WTC11 (cell line): ENCODE data around the gene CNTNAP2. TPM values are rescaled to one million over a fixed set of nuclear protein-coding genes. Genes with fewer than 3 reads are reported as not detected.

Source experiments
- ATAC-seq: fragments of 200-7000 bp; cut with Tn5 transposase; 2 replicates; pipeline ENCODE4 v1.10.0; 2021; ENCODE audit warnings: mild to moderate bottlenecking, moderate library complexity
- CTCF ChIA-PET: fragments of 300-600 bp; sonication (Branson Sonifier 250); formaldehyde crosslinking; loops from one replicate; lab custom pipeline; 2021; ENCODE audit warnings: antibody characterized with exemption; lab: Charles Lee
- POLR2A ChIA-PET: fragments of 350-600 bp; sonication (Branson Sonifier 250); formaldehyde crosslinking; loops from one replicate; lab custom pipeline; 2021; ENCODE audit warnings: antibody characterized with exemption; lab: Charles Lee
- DNase-seq: peaks from one replicate; pipeline ENCODE4 v3.0.0; 2021; ENCODE audit warnings: low spot score
- H3K27ac Mint-ChIP-seq: 2 replicates; pipeline ENCODE4 v1.8.0; 2021; ENCODE audit warnings: mixed read lengths
- H3K27me3 Mint-ChIP-seq: 2 replicates; pipeline ENCODE4 v1.8.0; 2021; ENCODE audit warnings: low read depth, mild to moderate bottlenecking, moderate library complexity, mixed read lengths
- H3K36me3 Mint-ChIP-seq: 2 replicates; pipeline ENCODE4 v1.8.0; 2021; ENCODE audit warnings: mixed read lengths
- H3K4me1 Mint-ChIP-seq: 2 replicates; pipeline ENCODE4 v1.8.0; 2022; ENCODE audit warnings: mixed read lengths
- H3K4me3 Mint-ChIP-seq: 2 replicates; pipeline ENCODE4 v1.8.0; 2021; ENCODE audit warnings: mild to moderate bottlenecking, moderate library complexity, mixed read lengths
- H3K9me3 Mint-ChIP-seq: 2 replicates; pipeline ENCODE4 v1.8.0; 2021; ENCODE audit warnings: mixed read lengths
- AR ChIP-seq: fragments of 250-450 bp; sonication (Bioruptor Pico); IDR thresholded peaks from 2 replicates; pipeline ENCODE4 v1.9.0; 2021; ENCODE audit warnings: mild to moderate bottlenecking
- ATF2 ChIP-seq: sonication (generic); formaldehyde crosslinking; IDR thresholded peaks from 2 replicates; pipeline ENCODE4 v1.8.1; 2022; ENCODE audit warnings: low read depth, missing genetic modification reagents, borderline replicate concordance
- E2F1 ChIP-seq: sonication (generic); formaldehyde crosslinking; IDR thresholded peaks from 2 replicates; pipeline ENCODE4 v1.8.0; 2022; ENCODE audit warnings: mild to moderate bottlenecking, missing genetic modification reagents
- ELF4 ChIP-seq: sonication (generic); formaldehyde crosslinking; IDR thresholded peaks from 2 replicates; pipeline ENCODE4 v1.8.1; 2022; ENCODE audit warnings: low read depth, mild to moderate bottlenecking, moderate library complexity, missing genetic modification reagents
- EMX1 ChIP-seq: fragments of 250-450 bp; sonication (Bioruptor Pico); IDR thresholded peaks from 2 replicates; pipeline ENCODE4 v1.8.0; 2021; ENCODE audit warnings: mild to moderate bottlenecking
- ETV6 ChIP-seq: sonication (generic); formaldehyde crosslinking; IDR thresholded peaks from 2 replicates; pipeline ENCODE4 v1.8.1; 2022; ENCODE audit warnings: mild to moderate bottlenecking, missing genetic modification reagents
- FOXJ3 ChIP-seq: sonication (generic); formaldehyde crosslinking; IDR thresholded peaks from 2 replicates; pipeline ENCODE4 v1.9.0; 2021; ENCODE audit warnings: missing genetic modification reagents, mild to moderate bottlenecking, borderline replicate concordance
- FOXP1 ChIP-seq: sonication (generic); formaldehyde crosslinking; IDR thresholded peaks from 2 replicates; pipeline ENCODE4 v1.8.0; 2022; ENCODE audit warnings: missing genetic modification reagents, mild to moderate bottlenecking, moderate library complexity, borderline replicate concordance
- FOXP4 ChIP-seq: sonication (generic); formaldehyde crosslinking; IDR thresholded peaks from 2 replicates; pipeline ENCODE4 v1.8.0; 2022; ENCODE audit warnings: mild to moderate bottlenecking, missing genetic modification reagents
- HMGXB4 ChIP-seq: sonication (generic); formaldehyde crosslinking; IDR thresholded peaks from 2 replicates; pipeline ENCODE4 v1.8.1; 2023; ENCODE audit warnings: mild to moderate bottlenecking, moderate library complexity, missing genetic modification reagents
- IRF2 ChIP-seq: sonication (generic); formaldehyde crosslinking; IDR thresholded peaks from 2 replicates; pipeline ENCODE4 v1.8.0; 2022; ENCODE audit warnings: low read depth, missing genetic modification reagents, borderline replicate concordance
- NFATC4 ChIP-seq: fragments of 250-450 bp; sonication (Bioruptor Pico); IDR thresholded peaks from 2 replicates; pipeline ENCODE4 v1.9.0; 2021; ENCODE audit warnings: mild to moderate bottlenecking
- NR1H2 ChIP-seq: sonication (generic); formaldehyde crosslinking; IDR thresholded peaks from 2 replicates; pipeline ENCODE4 v1.9.0; 2021; ENCODE audit warnings: mild to moderate bottlenecking, moderate library complexity, missing genetic modification reagents
- NR2C2 ChIP-seq: sonication (generic); formaldehyde crosslinking; IDR thresholded peaks from 2 replicates; pipeline ENCODE4 v1.8.0; 2022; ENCODE audit warnings: mild to moderate bottlenecking, missing genetic modification reagents
- OVOL2 ChIP-seq: fragments of 250-450 bp; sonication (Bioruptor Pico); IDR thresholded peaks from 2 replicates; pipeline ENCODE4 v1.9.0; 2021; ENCODE audit warnings: mild to moderate bottlenecking, borderline replicate concordance
- TEAD4 ChIP-seq: sonication (generic); formaldehyde crosslinking; IDR thresholded peaks from 2 replicates; pipeline ENCODE4 v1.8.0; 2022; ENCODE audit warnings: mild to moderate bottlenecking, missing genetic modification reagents
- ZBTB21 ChIP-seq: sonication (generic); formaldehyde crosslinking; IDR thresholded peaks from 2 replicates; pipeline ENCODE4 v1.8.1; 2023; ENCODE audit warnings: mild to moderate bottlenecking, missing genetic modification reagents, borderline replicate concordance
- ZNF396 ChIP-seq: fragments of 250-450 bp; sonication (Bioruptor Pico); IDR thresholded peaks from 2 replicates; pipeline ENCODE4 v1.8.0; 2021; ENCODE audit warnings: mild to moderate bottlenecking, moderate library complexity, borderline replicate concordance
- ZNF423 ChIP-seq: fragments of 250-450 bp; sonication (Bioruptor Pico); IDR thresholded peaks from 2 replicates; pipeline ENCODE4 v2.1.2; 2022; ENCODE audit warnings: mild to moderate bottlenecking, moderate library complexity
- total RNA-seq: library from RNA; stranded (reverse); gene quantifications from 3 replicates; pipeline ENCODE4 v1.2.3, GENCODE V29; 2021
- TF ChIP-seq, protein P1 (sequence below): sonication (generic); formaldehyde crosslinking; IDR thresholded peaks from 2 replicates; pipeline ENCODE4 v1.8.0; 2023; ENCODE audit warnings: missing genetic modification reagents
- TF ChIP-seq, protein P2 (sequence below): fragments of 200-600 bp; IDR thresholded peaks from 2 replicates; pipeline ENCODE4 v1.8.0; 2022; ENCODE audit warnings: antibody characterized with exemption
- TF ChIP-seq, protein P3 (sequence below): sonication (generic); formaldehyde crosslinking; conservative IDR thresholded peaks from 2 replicates; pipeline ENCODE4 v1.8.1; 2022; ENCODE audit warnings: mild to moderate bottlenecking, missing genetic modification reagents

The CNTNAP2 gene
- total RNA-seq, 1 experiment from 2014 or later, result 63.8 TPM

GRCh38 chr7:147523056-147523455, 1406.5 kb downstream of the CNTNAP2 start:
- no peak overlapping the region for H3K4me3 Mint-ChIP-seq
- no peaks in the 10 kb centered on the region for H3K27me3 Mint-ChIP-seq
- H3K27ac Mint-ChIP-seq, result no peak overlapping the region
- no peak for TF ChIP-seq ZNF396 (CRISPR knock-in tag)
- no peak for TF ChIP-seq AR (CRISPR knock-in tag)
- no peak for TF ChIP-seq E2F1 (CRISPR knock-in tag)
- no peak for TF ChIP-seq IRF2 (CRISPR knock-in tag)
- TF ChIP-seq FOXP1 (CRISPR knock-in tag), result no peak
- TF ChIP-seq EMX1 (CRISPR knock-in tag), result no peak
- TF ChIP-seq TEAD4 (CRISPR knock-in tag), result no peak
- no peak for TF ChIP-seq ATF2 (CRISPR knock-in tag)
- TF ChIP-seq, protein P1, sequence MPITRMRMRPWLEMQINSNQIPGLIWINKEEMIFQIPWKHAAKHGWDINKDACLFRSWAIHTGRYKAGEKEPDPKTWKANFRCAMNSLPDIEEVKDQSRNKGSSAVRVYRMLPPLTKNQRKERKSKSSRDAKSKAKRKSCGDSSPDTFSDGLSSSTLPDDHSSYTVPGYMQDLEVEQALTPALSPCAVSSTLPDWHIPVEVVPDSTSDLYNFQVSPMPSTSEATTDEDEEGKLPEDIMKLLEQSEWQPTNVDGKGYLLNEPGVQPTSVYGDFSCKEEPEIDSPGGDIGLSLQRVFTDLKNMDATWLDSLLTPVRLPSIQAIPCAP (CRISPR knock-in tag), result no peak
- TF ChIP-seq, protein P2, sequence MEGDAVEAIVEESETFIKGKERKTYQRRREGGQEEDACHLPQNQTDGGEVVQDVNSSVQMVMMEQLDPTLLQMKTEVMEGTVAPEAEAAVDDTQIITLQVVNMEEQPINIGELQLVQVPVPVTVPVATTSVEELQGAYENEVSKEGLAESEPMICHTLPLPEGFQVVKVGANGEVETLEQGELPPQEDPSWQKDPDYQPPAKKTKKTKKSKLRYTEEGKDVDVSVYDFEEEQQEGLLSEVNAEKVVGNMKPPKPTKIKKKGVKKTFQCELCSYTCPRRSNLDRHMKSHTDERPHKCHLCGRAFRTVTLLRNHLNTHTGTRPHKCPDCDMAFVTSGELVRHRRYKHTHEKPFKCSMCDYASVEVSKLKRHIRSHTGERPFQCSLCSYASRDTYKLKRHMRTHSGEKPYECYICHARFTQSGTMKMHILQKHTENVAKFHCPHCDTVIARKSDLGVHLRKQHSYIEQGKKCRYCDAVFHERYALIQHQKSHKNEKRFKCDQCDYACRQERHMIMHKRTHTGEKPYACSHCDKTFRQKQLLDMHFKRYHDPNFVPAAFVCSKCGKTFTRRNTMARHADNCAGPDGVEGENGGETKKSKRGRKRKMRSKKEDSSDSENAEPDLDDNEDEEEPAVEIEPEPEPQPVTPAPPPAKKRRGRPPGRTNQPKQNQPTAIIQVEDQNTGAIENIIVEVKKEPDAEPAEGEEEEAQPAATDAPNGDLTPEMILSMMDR, result no peak
- TF ChIP-seq ELF4, result no peak
- TF ChIP-seq OVOL2, result no peak
- no peaks in the 10 kb centered on the region for H3K36me3 Mint-ChIP-seq
- CTCF ChIA-PET, result no interaction called here
- no peaks in the 10 kb centered on the region for H3K9me3 Mint-ChIP-seq
- POLR2A ChIA-PET, result no interaction called here
- ATAC-seq (no peak), DNase-seq (no peak)
- 0 out of 2 replicates have a peak, but pooled peaks cover 3% of the 10 kb centered on the region for H3K4me1 Mint-ChIP-seq

GRCh38 chr7:147524726-147525250, 1408.2 kb downstream of the CNTNAP2 start:
- Mint-ChIP-seq H3K4me1 (0 out of 2 replicates have a peak, but pooled peaks cover 3% of the 10 kb centered on the region), H3K27ac (no peak overlapping the region), H3K36me3 (no peaks in the 10 kb centered on the region), H3K9me3 (no peaks in the 10 kb centered on the region), H3K27me3 (no peaks in the 10 kb centered on the region), H3K4me3 (no peak overlapping the region)
- CTCF ChIA-PET, result no interaction called here
- DNase-seq, result no peak
- POLR2A ChIA-PET, result no interaction called here
- ATAC-seq, result no peak
- TF ChIP-seq NFATC4 (CRISPR knock-in tag), result no peak
- TF ChIP-seq OVOL2, result no peak
- TF ChIP-seq ZBTB21, result no peak
- TF ChIP-seq NR2C2 (CRISPR knock-in tag), result no peak
- no peak for TF ChIP-seq ZNF423 (CRISPR knock-in tag)
- TF ChIP-seq ETV6 (CRISPR knock-in tag), result no peak
- no peak for TF ChIP-seq NR1H2
- TF ChIP-seq, protein P3, sequence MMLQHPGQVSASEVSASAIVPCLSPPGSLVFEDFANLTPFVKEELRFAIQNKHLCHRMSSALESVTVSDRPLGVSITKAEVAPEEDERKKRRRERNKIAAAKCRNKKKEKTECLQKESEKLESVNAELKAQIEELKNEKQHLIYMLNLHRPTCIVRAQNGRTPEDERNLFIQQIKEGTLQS (CRISPR knock-in tag), result no peak
- TF ChIP-seq HMGXB4 (CRISPR knock-in tag), result no peak
- TF ChIP-seq FOXJ3 (CRISPR knock-in tag), result no peak
- no peak for TF ChIP-seq FOXP4 (CRISPR knock-in tag)
